HEK293 (cell line): ENCODE data around the gene PPP2CA.
"Not testable (repeated sequence)": the region's sequence is repeated elsewhere in the genome, so short reads cannot be mapped to it uniquely, and the experiment has no call there.

ENCODE experiments used
- MZF1 ChIP-seq: fragments of 450-650 bp; formaldehyde crosslinking; IDR thresholded peaks from 2 replicates; pipeline ENCODE4 v1.5.1; 2017; ENCODE audit warnings: missing biosample characterization, missing genetic modification characterization, borderline replicate concordance
- PATZ1 ChIP-seq: fragments of 450-650 bp; formaldehyde crosslinking; IDR thresholded peaks from 2 replicates; pipeline ENCODE4 v1.5.1; 2016; ENCODE audit warnings: missing biosample characterization, missing genetic modification characterization
- ZNF202 ChIP-seq: fragments of 450-650 bp; formaldehyde crosslinking; IDR thresholded peaks from 2 replicates; pipeline ENCODE4 v1.5.1; 2016; ENCODE audit warnings: missing biosample characterization, missing genetic modification characterization, borderline replicate concordance
- ZNF555 ChIP-seq: fragments of 450-650 bp; formaldehyde crosslinking; conservative IDR thresholded peaks from 2 replicates; pipeline ENCODE4 v1.5.1; 2017; ENCODE audit warnings: missing biosample characterization, mild to moderate bottlenecking, missing genetic modification characterization, inconsistent platforms
- TF ChIP-seq, protein P1 (sequence below): fragments of 450-650 bp; formaldehyde crosslinking; IDR thresholded peaks from 2 replicates; pipeline ENCODE4 v1.5.1; 2016; ENCODE audit warnings: missing biosample characterization, missing genetic modification characterization

GRCh38 chr5:134262629-134263028, 36.8 kb upstream of the PPP2CA start:
- TF ChIP-seq ZNF202 (tag by site-specific recombination); PATZ1 (tag by site-specific recombination); MZF1 (tag by site-specific recombination); ZNF555: not testable (repeated sequence)
- TF ChIP-seq, protein P1, sequence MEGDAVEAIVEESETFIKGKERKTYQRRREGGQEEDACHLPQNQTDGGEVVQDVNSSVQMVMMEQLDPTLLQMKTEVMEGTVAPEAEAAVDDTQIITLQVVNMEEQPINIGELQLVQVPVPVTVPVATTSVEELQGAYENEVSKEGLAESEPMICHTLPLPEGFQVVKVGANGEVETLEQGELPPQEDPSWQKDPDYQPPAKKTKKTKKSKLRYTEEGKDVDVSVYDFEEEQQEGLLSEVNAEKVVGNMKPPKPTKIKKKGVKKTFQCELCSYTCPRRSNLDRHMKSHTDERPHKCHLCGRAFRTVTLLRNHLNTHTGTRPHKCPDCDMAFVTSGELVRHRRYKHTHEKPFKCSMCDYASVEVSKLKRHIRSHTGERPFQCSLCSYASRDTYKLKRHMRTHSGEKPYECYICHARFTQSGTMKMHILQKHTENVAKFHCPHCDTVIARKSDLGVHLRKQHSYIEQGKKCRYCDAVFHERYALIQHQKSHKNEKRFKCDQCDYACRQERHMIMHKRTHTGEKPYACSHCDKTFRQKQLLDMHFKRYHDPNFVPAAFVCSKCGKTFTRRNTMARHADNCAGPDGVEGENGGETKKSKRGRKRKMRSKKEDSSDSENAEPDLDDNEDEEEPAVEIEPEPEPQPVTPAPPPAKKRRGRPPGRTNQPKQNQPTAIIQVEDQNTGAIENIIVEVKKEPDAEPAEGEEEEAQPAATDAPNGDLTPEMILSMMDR (tag by site-specific recombination) = not testable (repeated sequence)
